Measurements from ENCODE around the gene CCDC190. TPM values are rescaled to one million over a fixed set of nuclear protein-coding genes. Genes with fewer than 3 reads are reported as not detected.

CCDC190 gene, protein sequence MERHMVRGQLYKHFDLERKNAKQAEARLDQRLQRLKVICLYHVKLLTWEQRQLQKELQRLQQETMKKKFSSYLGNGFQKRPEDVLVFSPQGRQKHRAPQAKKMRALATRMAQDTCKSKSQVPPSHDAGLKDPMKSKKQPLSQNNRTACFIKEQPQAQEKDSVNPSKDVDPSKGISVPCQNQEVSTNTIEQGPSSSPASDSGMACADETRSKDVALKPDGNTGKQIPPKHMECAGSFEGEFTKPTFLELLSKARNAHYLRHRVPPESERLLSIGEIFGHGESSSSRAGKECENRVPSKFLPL
- total RNA-seq (2014; rRNA removed; shearing (Covaris generic)): not detected in 2 replicates
- not detected in 2 replicates for polyA plus RNA-seq (2016; fragmentation: Nextera tagmentation; extraction: Ambion mirVana)

DNA sequence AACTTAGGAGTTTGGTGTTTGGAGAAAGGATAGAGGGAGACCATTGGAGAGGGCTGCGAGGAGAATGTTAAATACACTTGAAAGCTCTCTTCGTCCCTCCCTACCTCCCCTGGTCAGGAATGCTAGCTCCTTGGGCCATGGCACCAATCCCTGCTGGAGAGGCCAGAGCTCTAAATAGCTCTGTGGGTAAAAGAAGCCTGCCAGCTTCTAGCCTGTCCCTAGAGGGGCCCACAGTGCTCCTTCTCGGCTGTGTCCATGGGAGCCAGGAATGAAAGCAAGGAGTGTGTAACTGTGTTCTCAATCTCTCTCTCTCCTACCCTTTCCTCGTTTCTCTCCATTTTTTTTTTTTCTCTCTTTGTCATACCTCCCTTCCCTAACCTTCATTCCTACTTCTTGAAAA lies at the start of gene CCDC190:
Gene CCDC190 (minus strand): TSS at position 75 of the 400 bp plus-strand sequence. CDS start 1,529 bp downstream, outside the sequence.
- WGBS, 2 experiments (ENCODE audit: low coverage in 1 of 2, low lambda C conversion rate in 2 of 2, missing lambda C conversion rate in 2 of 2): 69 to 79% methylated on average over 4 of the region's 4 CpGs
- Histone ChIP-seq H3K9me2 (ENCODE audit: insufficient read depth) (no peaks in the 10 kb centered on the region), H3K36me3 (ENCODE audit: low read depth) (no peaks in the 10 kb centered on the region), H3K4me1 (ENCODE audit: insufficient read depth) (peaks cover 29% of the 10 kb centered on the region), H3K27me3 (replicated peaks; ENCODE audit: insufficient read depth) (no peaks in the 10 kb centered on the region), H3F3A (ENCODE audit: insufficient read depth) (peaks cover 20% of the 10 kb centered on the region), H3K27ac (no peak within 1 kb of the TSS), H3K9me3 (ENCODE audit: low read depth) (no peaks in the 10 kb centered on the region), H3K4me3 (no peak within 1 kb of the TSS), H3K4me2 (ENCODE audit: unreplicated experiment) (no peak within 1 kb of the TSS), H4K20me1 (ENCODE audit: insufficient read depth) (no peaks in the 10 kb centered on the region), H3K79me2 (ENCODE audit: insufficient read depth) (no peaks in the 10 kb centered on the region), H3K9ac (no peak within 1 kb of the TSS), H2AFZ (no peak within 1 kb of the TSS)
- DNase-seq: peak; percentile 21
- TF ChIP-seq EZH2phosphoT487 (IDR thresholded peaks at IDR 0.05; ENCODE audit: insufficient read depth, low read depth): no peak
- no peak for TF ChIP-seq EZH2 (IDR thresholded peaks at IDR 0.05; ENCODE audit: insufficient read depth, poor library complexity, severe bottlenecking)
- in situ Hi-C loops (cut with MboI): no loop called here

DNA sequence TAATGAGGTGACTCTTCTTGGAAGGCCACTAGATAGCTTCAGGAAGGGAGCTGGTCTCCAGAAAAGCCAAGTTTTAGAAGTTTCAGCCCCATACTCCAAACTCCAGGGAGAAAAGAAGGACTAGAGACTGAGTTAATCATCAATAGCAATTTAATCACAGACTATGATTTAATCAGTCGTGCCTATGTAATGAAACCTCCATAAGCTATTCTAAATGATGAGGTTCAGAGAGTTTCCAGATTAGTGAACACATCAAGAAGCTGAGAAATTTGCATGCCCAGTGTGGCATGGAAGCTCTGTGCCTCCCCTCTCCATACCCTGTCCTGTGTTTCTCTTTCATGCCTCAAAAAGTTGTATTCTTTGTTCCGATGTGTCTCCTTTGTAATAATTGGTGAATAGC lies 49.2 kb upstream of the CCDC190 start:
- Histone ChIP-seq H3K4me1 (ENCODE audit: insufficient read depth) (peaks cover 30% of the 10 kb centered on the region), H4K20me1 (ENCODE audit: insufficient read depth) (no peaks in the 10 kb centered on the region), H3K4me2 (ENCODE audit: unreplicated experiment) (no peak overlapping the region), H2AFZ (no peak overlapping the region), H3K27ac (no peak overlapping the region), H3K9ac (no peak overlapping the region), H3K27me3 (replicated peaks; ENCODE audit: insufficient read depth) (no peaks in the 10 kb centered on the region), H3F3A (ENCODE audit: insufficient read depth) (peaks cover 25% of the 10 kb centered on the region), H3K36me3 (ENCODE audit: low read depth) (no peaks in the 10 kb centered on the region; the same call in 1 of the 2 replicates), H3K79me2 (ENCODE audit: insufficient read depth) (no peaks in the 10 kb centered on the region), H3K4me3 (no peak overlapping the region), H3K9me3 (ENCODE audit: low read depth) (no peaks in the 10 kb centered on the region), H3K9me2 (ENCODE audit: insufficient read depth) (no peaks in the 10 kb centered on the region)
- DNase-seq: no peak
- WGBS, 2 experiments (ENCODE audit: low coverage in 1 of 2, low lambda C conversion rate in 2 of 2, missing lambda C conversion rate in 2 of 2): 96 to 98% methylated on average over 2 of the region's 2 CpGs
- in situ Hi-C loops (cut with MboI): no loop called here
- TF ChIP-seq EZH2 (IDR thresholded peaks at IDR 0.05; ENCODE audit: insufficient read depth, poor library complexity, severe bottlenecking) (no peak), EZH2phosphoT487 (IDR thresholded peaks at IDR 0.05; ENCODE audit: insufficient read depth, low read depth) (no peak)

DNA sequence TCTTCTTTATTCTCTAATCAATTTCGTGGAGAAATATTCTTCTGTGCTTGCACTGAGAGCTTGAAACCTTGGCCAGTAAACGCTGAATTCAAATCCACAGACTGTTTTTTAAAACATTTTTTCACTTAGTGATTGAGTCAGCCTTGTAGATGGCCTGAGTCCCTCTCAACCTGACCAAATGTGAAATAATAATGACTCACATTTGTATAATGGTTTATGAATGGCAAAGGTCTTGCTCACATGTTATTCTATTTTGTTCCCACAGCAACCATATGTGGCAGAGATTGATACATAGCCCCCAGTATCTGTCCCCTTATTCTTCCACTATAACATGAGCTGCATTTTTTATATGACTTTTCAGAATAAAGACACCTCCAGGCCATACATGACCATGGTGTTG lies 47.8 kb upstream of the CCDC190 start:
- no peak for TF ChIP-seq EZH2phosphoT487 (IDR thresholded peaks at IDR 0.05; ENCODE audit: insufficient read depth, low read depth)
- TF ChIP-seq EZH2 (IDR thresholded peaks at IDR 0.05; ENCODE audit: insufficient read depth, poor library complexity, severe bottlenecking): no peak
- Histone ChIP-seq H3F3A (ENCODE audit: insufficient read depth) (peaks cover 36% of the 10 kb centered on the region), H3K36me3 (ENCODE audit: low read depth) (no peaks in the 10 kb centered on the region; the same call in 1 of the 2 replicates), H3K9ac (peak overlapping the region; percentile 76), H2AFZ (peak overlapping the region; percentile 68), H3K27me3 (replicated peaks; ENCODE audit: insufficient read depth) (no peaks in the 10 kb centered on the region), H3K9me2 (ENCODE audit: insufficient read depth) (no peaks in the 10 kb centered on the region), H3K4me2 (ENCODE audit: unreplicated experiment) (peak overlapping the region; percentile 61), H3K9me3 (ENCODE audit: low read depth) (no peaks in the 10 kb centered on the region), H3K4me1 (ENCODE audit: insufficient read depth) (peaks cover 37% of the 10 kb centered on the region), H3K27ac (peak overlapping the region; percentile 89), H3K4me3 (peak overlapping the region; percentile 46), H4K20me1 (ENCODE audit: insufficient read depth) (no peaks in the 10 kb centered on the region), H3K79me2 (ENCODE audit: insufficient read depth) (no peaks in the 10 kb centered on the region)
- peak; percentile 92 for DNase-seq
- 0% methylated on average over 2 of the region's 2 CpGs for WGBS, 2 experiments (ENCODE audit: low coverage in 1 of 2, low lambda C conversion rate in 2 of 2, missing lambda C conversion rate in 2 of 2)
- in situ Hi-C loops (cut with MboI): no loop called here

DNA sequence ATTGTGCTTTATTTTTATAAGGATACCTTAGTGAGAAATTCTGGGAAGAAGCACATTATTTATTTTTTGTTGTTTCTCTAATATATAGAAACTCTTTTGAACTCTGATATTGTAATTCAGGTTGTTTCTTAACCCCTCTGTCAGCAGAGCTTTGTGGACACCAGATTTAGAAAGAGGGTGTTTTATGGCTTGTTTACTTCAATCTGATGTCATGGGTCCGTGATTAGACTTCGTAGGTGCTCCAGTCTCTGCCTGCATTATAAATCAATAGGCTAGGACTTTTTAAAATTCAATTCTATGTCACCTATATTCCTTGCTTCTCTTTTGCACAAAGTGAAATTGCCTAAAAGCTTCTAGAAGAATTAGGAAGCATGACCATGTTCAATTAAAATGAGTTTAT lies 47.3 kb upstream of the CCDC190 start:
- no peaks in the 10 kb centered on the region for H3K79me2 ChIP-seq (ENCODE audit: insufficient read depth)
- peak overlapping the region; percentile 61 for H3K4me2 ChIP-seq (ENCODE audit: unreplicated experiment)
- no peaks in the 10 kb centered on the region for H3K9me3 ChIP-seq (ENCODE audit: low read depth)
- H3K27ac ChIP-seq: peak overlapping the region; percentile 89
- peaks cover 36% of the 10 kb centered on the region for H3F3A ChIP-seq (ENCODE audit: insufficient read depth)
- no peaks in the 10 kb centered on the region for H3K27me3 ChIP-seq (replicated peaks; ENCODE audit: insufficient read depth)
- no peak for TF ChIP-seq EZH2 (IDR thresholded peaks at IDR 0.05; ENCODE audit: insufficient read depth, poor library complexity, severe bottlenecking)
- TF ChIP-seq EZH2phosphoT487 (IDR thresholded peaks at IDR 0.05; ENCODE audit: insufficient read depth, low read depth): no peak
- peak overlapping the region; percentile 68 for H2AFZ ChIP-seq
- no peaks in the 10 kb centered on the region for H3K9me2 ChIP-seq (ENCODE audit: insufficient read depth)
- peak; percentile 26 for DNase-seq
- H3K4me1 ChIP-seq (ENCODE audit: insufficient read depth): peaks cover 37% of the 10 kb centered on the region
- 53 to 67% methylated on average over 2 of the region's 2 CpGs for whole genome bisulfite sequencing, 2 experiments (ENCODE audit: low coverage in 1 of 2, low lambda C conversion rate in 2 of 2, missing lambda C conversion rate in 2 of 2)
- H4K20me1 ChIP-seq (ENCODE audit: insufficient read depth): no peaks in the 10 kb centered on the region
- no peaks in the 10 kb centered on the region; the same call in 1 of the 2 replicates for H3K36me3 ChIP-seq (ENCODE audit: low read depth)
- H3K9ac ChIP-seq: peak overlapping the region; percentile 76
- in situ Hi-C loops (cut with MboI): no loop called here
- peak overlapping the region; percentile 46 for H3K4me3 ChIP-seq

Measured in GM23248 (cell line).